Osteocyte (in vitro differentiated cells): Measurements from ENCODE around the gene FNTB. TPM values are rescaled to one million over a fixed set of nuclear protein-coding genes. Genes with fewer than 3 reads are reported as not detected.

ENCODE experiments used
- DNase-seq: peaks from one replicate; pipeline ENCODE4 v3.0.0; 2021; ENCODE audit warnings: mixed read lengths; ENCODE audit not compliant: unreplicated experiment; ENCODE audit errors: extremely low spot score
- H3K27ac Mint-ChIP-seq: one replicate; pipeline ENCODE4 v1.8.0; 2021; ENCODE audit warnings: mild to moderate bottlenecking, mixed read lengths; ENCODE audit not compliant: unreplicated experiment
- H3K27me3 Mint-ChIP-seq: one replicate; pipeline ENCODE4 v1.8.0; 2021; ENCODE audit warnings: mixed read lengths; ENCODE audit not compliant: unreplicated experiment
- H3K36me3 Mint-ChIP-seq: one replicate; pipeline ENCODE4 v1.8.0; 2021; ENCODE audit warnings: mixed read lengths; ENCODE audit not compliant: unreplicated experiment
- H3K4me1 Mint-ChIP-seq: one replicate; pipeline ENCODE4 v1.8.0; 2021; ENCODE audit warnings: mixed read lengths; ENCODE audit not compliant: unreplicated experiment
- H3K4me3 Mint-ChIP-seq: one replicate; pipeline ENCODE4 v1.8.0; 2021; ENCODE audit warnings: mild to moderate bottlenecking, moderate library complexity, mixed read lengths; ENCODE audit not compliant: unreplicated experiment
- H3K9me3 Mint-ChIP-seq: one replicate; pipeline ENCODE4 v1.8.0; 2021; ENCODE audit warnings: mixed read lengths; ENCODE audit not compliant: unreplicated experiment
- total RNA-seq: library from RNA; stranded (reverse); gene quantifications from 2 replicates; pipeline ENCODE4 v1.2.1, GENCODE V29; 2021
- TF ChIP-seq, protein P1 (sequence below): fragments of 200-600 bp; sonication (generic); IDR thresholded peaks from 2 replicates; pipeline ENCODE4 v1.5.0; 2021; ENCODE audit warnings: antibody characterized with exemption, mild to moderate bottlenecking, moderate library complexity

FNTB gene
- total RNA-seq, 1 donor from 2014 or later = 23.2 TPM

DNA sequence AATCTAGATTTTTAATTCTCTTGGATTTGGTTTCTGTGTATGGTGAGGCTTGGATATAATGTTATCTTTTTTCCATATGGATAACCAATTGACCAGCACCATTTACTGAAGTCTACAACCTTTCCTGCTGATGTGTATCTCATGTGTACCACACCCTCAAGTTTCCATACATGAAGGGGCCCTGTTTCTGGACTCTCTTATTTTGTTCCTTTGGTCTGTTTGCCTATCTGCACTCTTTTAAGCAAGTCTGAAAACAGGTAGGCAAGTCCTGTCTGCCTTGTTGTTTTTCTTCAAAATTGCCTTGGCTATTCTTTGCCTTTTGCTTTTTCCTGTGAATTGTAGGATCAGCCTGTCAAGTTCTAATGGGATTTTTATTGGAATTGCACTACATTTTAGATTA lies 71.0 kb downstream of the FNTB start:
- DNase-seq = no peak
- Mint-ChIP-seq H3K4me1 (no peaks in the 10 kb centered on the region), H3K4me3 (no peak overlapping the region), H3K27ac (no peak overlapping the region), H3K36me3 (peaks cover 29% of the 10 kb centered on the region), H3K27me3 (no peaks in the 10 kb centered on the region), H3K9me3 (no peaks in the 10 kb centered on the region)
- TF ChIP-seq, protein P1, sequence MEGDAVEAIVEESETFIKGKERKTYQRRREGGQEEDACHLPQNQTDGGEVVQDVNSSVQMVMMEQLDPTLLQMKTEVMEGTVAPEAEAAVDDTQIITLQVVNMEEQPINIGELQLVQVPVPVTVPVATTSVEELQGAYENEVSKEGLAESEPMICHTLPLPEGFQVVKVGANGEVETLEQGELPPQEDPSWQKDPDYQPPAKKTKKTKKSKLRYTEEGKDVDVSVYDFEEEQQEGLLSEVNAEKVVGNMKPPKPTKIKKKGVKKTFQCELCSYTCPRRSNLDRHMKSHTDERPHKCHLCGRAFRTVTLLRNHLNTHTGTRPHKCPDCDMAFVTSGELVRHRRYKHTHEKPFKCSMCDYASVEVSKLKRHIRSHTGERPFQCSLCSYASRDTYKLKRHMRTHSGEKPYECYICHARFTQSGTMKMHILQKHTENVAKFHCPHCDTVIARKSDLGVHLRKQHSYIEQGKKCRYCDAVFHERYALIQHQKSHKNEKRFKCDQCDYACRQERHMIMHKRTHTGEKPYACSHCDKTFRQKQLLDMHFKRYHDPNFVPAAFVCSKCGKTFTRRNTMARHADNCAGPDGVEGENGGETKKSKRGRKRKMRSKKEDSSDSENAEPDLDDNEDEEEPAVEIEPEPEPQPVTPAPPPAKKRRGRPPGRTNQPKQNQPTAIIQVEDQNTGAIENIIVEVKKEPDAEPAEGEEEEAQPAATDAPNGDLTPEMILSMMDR = no peak

- H3K36me3 Mint-ChIP-seq = peaks cover 43% of the 10 kb centered on the region
- H3K9me3 Mint-ChIP-seq = no peaks in the 10 kb centered on the region
- TF ChIP-seq, protein P1 = no peak
- no peaks in the 10 kb centered on the region for H3K4me1 Mint-ChIP-seq
- no peak overlapping the region for H3K27ac Mint-ChIP-seq
- no peak for DNase-seq
- H3K27me3 Mint-ChIP-seq = no peaks in the 10 kb centered on the region
- H3K4me3 Mint-ChIP-seq = no peak overlapping the region
These were observed 75.7 kb downstream of the FNTB start for GRCh38 chr14:65062096-65063075.

DNA sequence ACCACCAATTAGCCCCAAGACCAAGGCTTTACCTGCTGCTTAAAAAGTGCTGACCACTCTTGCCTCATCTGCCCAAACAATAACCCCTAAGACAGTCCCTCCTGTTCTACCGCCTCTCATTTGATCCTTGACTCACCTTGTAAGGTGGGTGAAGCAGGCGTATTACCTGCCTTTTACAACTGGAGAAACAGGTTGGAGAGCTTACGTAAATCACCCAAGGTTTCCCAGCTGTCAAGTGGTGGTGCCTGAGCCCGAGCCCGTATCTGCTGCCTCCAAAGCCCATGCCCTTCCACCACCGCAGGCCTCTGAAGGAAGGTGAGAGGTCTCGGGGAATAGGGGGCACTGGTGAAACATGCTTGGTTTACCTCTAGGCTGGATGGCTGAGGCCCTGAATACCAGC lies 79.0 kb downstream of the FNTB start:
- Mint-ChIP-seq H3K27ac (no peak overlapping the region), H3K36me3 (peaks cover 41% of the 10 kb centered on the region), H3K9me3 (no peaks in the 10 kb centered on the region), H3K4me3 (no peak overlapping the region), H3K27me3 (no peaks in the 10 kb centered on the region), H3K4me1 (no peaks in the 10 kb centered on the region)
- TF ChIP-seq, protein P1 = no peak
- no peak for DNase-seq

GRCh38 chr14:65069874-65070413 lies 83.2 kb downstream of the FNTB start:
- Mint-ChIP-seq H3K9me3 (no peaks in the 10 kb centered on the region), H3K27me3 (no peaks in the 10 kb centered on the region), H3K4me3 (no peak overlapping the region), H3K27ac (no peak overlapping the region), H3K4me1 (peaks cover 3% of the 10 kb centered on the region), H3K36me3 (peaks cover 32% of the 10 kb centered on the region)
- DNase-seq = no peak
- TF ChIP-seq, protein P1 = no peak

GRCh38 chr14:65070471-65070976 lies 83.8 kb downstream of the FNTB start:
- Mint-ChIP-seq H3K9me3 (no peaks in the 10 kb centered on the region), H3K36me3 (peaks cover 33% of the 10 kb centered on the region), H3K4me1 (peaks cover 3% of the 10 kb centered on the region), H3K27ac (no peak overlapping the region), H3K4me3 (no peak overlapping the region), H3K27me3 (no peaks in the 10 kb centered on the region)
- DNase-seq = no peak
- TF ChIP-seq, protein P1 = no peak
